ENCODE data around the gene AIG1. TPM values are rescaled to one million over a fixed set of nuclear protein-coding genes. Genes with fewer than 3 reads are reported as not detected.

The AIG1 gene
- total RNA-seq, 8 experiments from 2014 or later = 21.8 to 73.5 (median 29.5) TPM

Other genes with a start within 250 kb of the AIG1 start
- 10 to 100 TPM; 10.3 to 37.7 (median 13.5) TPM for gene HIVEP2, start 115.7 kb upstream of the AIG1 start, total RNA-seq

Measured in motor neuron (in vitro differentiated cells).